Measurements from ENCODE around the gene SERGEF.

The SERGEF gene

DNA sequence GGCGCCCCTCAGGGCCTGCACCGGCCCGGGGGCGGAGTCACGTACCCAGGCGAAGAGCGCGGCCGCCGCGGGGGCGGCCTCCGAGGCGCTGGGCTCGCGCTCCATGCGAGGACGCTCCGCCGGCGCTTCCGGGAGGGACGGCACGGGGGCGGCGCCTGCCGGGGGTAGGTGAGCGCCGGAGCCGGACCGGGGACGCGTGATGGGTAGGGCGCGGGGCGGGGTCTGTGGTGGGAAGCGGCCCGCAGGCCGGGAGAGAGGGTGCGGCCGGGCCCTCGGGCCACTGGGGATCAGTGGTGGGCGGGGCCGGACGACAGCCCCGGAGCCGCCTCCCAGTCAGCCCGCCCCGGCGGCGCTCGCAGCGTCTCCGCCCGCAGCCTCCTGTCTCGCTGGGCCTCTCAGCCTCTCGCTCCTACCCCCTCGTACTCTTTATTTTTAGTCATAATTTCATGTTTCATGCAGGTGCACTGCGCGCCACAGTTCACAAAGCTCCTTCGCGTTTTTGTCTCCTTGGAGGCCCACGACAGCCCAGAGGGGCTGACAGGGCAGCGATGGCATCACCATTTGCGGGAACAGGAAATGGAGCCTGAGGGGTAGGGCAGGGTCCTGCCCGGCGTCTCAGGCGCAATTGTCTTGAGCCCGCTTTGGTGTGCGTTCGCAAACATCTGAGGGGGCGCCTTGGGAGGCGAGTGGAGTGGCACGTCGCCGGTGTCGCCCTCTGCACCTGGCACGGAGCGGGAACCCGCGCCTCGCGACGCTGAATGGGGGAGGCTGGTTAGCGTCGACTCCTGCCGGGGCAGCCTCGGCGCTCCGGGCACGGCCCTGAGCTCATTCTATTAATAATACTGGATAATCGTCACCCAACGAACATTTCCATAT, at the start of gene SERGEF:
Gene SERGEF (minus strand): TSS at position 142 of the 876 bp plus-strand sequence. CDS start 37 bp downstream, at position 105.
- DNase-seq (peak; percentile 97), ATAC-seq (peak; percentile 96)

DNA sequence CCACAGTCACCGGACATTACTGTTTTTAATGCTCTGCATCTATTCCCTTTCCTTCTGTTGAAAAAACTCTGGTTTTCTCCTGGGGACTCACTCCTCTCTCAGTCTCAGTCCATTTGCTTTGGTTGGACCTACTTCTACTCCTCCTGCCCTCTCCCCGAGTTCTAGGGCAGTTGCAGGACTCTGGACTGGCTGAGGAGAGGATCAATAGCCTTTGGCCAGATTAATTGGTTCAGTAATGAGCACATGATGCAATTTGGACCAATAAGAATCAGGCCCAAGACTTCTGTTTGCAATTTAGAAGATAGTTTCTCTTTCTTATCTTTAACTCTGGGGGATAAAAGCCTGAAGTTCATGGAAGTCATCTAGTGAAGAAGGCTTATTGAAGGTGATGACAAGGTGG, 48.5 kb upstream of the SERGEF start:
- no peak for DNase-seq
- no peak for ATAC-seq

DNA sequence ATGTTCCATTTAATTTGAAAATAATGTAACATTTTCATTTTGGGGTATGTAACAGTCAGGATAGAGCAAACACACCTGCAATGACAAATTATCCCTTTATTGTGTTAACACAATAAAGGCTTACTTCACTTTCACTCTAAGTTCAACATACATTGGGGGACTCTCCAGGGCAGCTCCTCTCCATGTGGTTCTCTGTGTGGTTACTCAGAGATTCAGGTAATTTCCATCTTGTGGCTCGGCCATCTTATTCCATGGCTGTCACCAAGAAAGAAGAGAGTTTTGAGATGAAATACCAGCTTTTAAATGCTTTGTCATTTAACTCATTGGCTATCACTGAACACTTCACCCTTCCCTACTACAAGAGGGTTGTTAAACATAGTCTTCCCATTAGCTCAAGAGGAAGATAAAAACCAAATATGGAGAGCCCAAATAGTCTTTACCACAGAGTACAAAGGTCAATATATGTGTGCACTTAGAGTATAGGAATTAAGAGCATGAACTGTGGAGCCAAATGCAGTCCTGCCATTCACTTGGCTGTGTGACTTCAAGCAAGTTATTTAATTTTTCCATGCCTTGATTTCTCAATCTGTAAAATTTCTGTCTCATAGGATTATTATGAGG, 43.8 kb upstream of the SERGEF start:
- DNase-seq, result no peak

DNA sequence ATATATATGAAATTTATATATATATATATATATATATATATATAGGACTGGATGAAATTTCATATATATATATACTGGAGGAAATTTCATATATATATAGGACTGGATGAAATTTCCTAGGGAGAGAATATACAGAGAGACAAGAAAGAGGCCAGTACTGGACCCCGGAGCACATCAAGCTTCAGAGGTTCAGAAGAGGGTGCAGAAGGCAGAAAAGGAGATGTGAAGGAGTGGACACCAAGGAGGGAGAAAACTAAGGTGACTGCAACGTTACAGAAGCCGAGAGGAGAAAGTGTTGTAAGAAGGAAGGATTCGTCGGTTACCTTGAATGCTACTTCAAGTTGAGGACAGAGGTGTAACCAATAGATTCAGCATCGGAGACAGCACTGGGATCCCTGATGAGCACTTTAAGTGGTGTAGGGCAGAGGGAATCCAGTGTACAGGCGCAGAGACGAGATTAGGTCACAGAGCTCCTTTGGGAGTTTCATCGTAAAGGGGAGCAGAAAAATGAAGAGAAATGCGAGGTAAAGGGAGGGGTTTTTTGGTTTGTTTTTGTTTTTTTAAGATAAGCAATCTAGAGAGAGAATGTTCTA, 41.8 kb upstream of the SERGEF start:
- no peak for ATAC-seq
- no peak for DNase-seq

More for the DNA sequence above, 43.8 kb upstream of the SERGEF start:
- no peak for ATAC-seq

DNA sequence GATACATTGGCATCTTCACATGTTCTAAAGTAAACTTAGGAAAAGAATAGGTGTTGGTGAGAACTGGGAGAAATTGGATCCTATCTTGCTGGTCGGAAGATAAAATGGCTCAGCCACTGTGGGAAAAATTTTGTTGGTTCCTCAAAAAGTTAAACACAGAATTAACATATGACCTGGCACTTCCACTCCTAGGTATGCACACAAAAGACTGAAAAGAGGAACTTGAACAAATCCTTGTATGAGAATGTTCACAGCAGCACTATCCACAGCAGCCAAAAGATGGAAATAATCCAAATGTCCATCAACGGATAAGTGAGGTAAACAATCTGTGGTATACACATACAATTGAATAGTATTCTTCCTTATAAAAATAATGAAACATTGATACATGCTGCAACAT, 38.0 kb upstream of the SERGEF start:
- DNase-seq (no peak), ATAC-seq (no peak)

DNA sequence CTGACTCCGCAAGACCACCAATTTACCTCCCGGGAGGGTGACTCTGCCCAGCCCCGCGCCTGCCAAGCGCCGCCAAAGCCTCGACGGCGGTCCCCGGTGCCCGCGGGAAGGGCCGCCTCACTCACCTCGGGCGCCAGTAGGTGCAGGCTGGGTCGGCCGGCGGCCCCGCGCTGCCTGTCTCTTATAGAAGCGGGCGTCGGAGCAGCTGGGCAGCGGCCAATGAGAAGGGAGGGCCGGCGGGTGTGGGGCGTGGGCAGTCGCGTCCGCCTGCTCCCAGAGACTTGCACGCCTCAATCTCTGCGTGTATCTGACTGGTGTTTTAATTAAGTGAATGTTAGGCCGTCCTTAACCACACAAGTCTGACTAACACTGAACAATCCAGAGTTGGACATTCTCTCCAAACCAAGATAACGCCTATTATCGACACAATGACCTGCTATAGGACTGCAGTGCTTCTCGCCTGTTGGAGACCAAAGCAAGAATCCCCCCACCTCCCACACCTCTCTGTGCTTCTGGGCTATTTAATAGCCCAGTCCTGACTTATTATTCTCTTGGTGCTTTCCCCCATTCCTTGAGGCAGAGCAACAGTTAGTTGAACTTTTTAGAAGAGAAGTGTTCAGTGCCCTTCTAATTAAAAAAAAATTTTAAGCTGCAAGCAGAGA, 33.4 kb upstream of the SERGEF start, which contains the start of gene TPH1:
Gene TPH1 (minus strand): TSS at position 154 of the 662 bp plus-strand sequence. CDS start 5,507 bp downstream, outside the sequence.
- ATAC-seq (no peak), DNase-seq (no peak)

DNA sequence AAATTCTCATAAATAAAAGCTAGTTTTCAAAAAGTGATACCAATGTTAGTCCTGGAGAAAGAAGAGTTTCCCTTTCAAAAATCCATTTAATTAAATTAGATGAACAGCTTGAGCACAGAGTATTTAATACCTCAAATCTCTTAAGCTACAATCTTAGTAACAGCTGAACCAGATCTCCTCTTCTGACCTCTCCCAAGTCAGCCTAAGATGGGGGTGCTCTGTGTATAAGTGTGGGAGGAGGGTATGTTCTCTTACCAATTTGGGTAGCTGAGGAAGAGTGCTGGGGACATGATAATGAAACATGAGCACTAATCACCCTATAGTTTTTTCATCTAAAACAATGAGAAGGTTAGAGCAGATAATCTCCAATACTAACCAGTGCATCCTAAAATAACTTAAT, 23.6 kb upstream of the SERGEF start:
- DNase-seq (no peak), ATAC-seq (no peak)

DNA sequence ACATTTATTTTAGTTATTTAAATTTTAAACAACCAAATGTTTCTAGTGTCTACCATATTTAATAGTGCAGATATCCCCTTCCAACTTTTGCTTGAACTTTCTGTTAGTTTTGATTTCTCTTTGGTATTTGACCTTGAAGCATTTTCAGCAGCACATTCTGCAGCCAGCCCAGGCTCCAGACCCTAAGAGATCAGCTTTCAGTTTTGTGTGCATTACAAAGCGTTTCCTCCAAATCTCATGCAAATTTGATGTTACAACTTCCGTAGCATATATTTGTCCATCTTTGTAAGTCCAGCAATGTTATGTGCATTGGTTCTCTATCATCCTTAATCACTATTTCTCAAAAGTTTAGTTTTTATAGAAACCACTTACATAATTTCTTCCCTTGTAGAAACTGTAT, 14.6 kb upstream of the SERGEF start:
- ATAC-seq (no peak), DNase-seq (no peak)

DNA sequence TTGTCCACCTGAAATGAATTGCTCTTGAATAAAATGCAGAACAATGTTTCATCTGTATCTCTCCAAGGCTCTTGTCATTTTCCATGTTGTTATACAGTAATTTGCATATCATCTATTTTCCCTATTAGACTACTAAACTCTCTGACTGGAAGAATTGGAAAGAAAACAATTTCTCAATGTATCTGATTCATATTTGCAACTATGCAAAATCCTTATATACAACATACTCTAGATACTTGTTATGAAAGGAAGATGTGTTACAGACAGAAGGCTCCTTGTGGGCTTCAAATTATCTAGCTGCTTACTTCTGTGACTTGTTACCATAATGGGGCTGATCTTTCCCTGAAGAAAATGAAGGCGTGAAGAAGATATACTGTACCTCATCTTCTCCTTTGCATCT, 9.6 kb upstream of the SERGEF start:
- DNase-seq, result no peak
- ATAC-seq, result no peak

DNA sequence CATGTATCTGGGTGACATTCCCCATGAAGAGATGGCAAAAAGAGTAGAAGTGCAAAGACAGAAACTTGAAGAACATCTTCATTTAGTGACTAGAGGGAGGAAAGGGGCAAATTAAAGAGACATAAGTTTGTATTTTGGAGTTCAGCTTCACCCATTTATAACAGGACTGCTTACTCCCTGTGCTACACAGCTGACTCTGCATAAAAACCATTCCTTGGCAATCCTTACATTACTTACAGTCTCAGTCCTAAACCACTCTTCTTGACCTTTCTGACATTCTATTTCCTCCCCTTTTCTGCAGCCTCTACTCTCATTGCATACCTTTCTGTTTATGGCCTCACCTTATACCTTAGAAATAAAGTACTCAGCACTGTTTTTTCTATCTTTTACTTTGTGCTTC, 6.8 kb upstream of the SERGEF start:
- no peak for ATAC-seq
- no peak for DNase-seq

DNA sequence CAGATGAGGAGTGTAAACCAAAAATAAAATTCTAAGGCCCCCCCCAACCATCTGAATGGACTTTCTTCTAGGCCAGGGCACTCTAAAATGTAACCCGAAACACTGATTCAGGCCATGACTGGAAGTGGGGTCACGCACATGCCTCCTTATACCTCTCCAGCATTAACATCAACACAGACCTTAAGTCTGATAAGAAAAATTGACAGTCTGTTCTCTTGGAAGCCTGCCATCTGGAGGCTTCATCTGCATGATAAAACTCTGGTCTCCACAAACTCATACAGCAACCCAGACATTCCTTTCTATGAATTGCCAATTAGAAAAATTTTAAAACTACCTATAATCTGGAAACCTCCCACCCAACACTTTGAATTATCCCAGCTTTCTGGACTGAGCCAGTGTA, 3.9 kb upstream of the SERGEF start:
- DNase-seq (no peak), ATAC-seq (no peak)

DNA sequence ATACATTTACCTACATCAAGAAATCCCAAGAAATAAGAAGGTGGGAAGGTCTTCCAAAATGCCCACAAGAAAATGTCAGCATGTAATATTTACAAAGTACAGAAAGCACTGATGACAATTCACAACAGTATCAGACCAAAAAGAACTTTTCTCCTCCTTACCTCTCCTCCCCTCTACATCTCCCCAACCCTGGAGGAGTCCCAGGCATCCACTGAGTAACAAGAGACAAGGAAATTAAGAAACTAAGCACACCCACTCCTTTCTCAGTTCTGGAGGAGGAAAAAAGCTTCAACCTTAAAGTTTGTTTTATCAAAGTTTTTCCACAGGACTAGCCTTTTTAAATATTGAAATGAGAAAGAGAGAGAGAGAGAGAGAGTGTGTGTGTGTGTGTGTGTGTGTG, 2.0 kb upstream of the SERGEF start:
- no peak for ATAC-seq
- DNase-seq, result no peak

DNA sequence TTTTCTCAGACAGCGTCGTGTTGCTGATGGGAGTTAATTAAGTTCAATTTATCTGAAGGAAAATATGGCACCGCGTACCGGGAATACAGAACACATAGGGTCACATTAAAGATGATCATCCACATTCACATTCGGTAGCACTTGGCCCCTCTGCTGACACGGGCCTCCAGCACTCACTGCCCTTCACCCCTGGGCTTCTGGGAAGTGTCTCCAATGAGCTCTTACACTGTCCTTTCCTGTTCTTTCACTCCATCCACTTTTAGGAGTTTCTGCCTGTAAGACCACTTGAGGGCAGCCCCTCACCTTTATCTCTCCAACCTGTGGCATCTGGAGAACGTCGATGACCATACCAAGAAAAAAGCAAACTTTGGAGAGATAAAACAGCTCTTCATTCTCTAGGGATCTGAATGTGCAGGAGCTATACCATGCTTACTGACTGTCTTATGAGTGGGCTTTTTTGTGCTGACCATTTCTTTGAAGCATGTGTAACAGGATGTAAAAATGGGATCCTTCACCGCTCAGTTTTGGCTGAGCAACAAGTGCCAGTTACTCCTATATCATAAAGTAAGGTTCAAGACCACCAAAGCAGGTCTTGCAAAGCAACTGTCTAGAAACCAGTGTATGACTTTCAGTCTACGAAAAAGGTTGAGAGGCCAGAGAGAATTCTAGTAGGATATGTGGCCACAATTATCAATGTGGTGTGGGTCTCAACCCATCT, 1.1 kb upstream of the SERGEF start:
- ATAC-seq (no peak), DNase-seq (peak; percentile 12)

DNA sequence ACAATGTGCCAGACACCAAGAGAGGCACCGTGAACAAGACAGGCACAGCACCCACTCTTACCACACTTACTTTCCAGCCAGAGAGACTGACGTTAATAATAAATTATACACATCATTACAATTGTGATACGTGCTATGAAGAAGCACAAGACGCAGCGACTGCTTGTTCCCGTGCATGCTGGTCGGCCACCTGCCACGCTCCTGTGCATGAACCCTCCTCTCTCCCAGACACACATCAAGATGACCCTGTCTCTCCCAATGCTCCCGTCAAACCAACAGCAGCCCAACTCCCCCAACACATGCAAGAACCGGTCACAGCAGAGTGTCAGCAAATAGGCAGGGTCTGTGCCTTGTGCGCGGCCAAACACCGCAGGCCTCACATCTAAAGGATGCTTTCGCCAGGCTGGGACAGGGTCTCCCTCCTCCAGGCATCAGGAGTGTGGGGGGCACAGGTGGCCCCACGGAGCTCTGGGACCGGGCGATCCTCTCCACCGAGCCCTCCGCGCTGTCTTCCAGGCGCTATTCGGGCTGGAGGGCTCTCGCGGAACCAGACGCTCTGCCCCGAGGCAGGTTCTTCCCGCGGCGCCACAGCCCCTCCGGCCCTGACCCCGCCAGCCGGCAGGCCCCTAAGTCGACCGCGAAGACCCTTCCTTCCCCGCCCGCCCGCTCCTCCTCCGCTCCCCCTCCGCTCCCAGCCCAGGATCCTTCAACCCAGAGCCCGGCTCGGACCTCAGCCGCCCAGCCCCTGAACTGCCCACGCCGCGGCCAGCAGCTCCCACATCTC, 533 bp downstream of the SERGEF start:
- ATAC-seq (no peak), DNase-seq (peak; percentile 15)

DNA sequence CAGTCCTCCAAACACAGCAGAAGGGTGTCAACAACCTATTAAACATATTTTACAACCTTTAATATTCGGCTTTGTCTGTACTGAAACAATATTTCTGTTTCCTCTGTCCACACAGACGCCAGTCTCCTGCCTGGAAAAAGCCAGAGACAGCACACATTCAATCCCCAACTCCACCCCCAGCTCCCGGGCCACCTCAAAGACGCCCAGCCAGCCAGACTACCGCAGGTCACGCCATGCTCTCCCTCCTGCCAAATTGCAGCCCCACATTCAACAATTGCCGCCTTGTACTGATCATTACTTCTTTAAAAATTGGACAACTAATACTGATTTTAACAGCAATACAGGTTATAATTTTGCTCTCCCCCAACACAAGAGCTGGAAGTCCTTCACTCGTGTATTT, 1.2 kb downstream of the SERGEF start:
- DNase-seq, result peak; percentile 4

DNA sequence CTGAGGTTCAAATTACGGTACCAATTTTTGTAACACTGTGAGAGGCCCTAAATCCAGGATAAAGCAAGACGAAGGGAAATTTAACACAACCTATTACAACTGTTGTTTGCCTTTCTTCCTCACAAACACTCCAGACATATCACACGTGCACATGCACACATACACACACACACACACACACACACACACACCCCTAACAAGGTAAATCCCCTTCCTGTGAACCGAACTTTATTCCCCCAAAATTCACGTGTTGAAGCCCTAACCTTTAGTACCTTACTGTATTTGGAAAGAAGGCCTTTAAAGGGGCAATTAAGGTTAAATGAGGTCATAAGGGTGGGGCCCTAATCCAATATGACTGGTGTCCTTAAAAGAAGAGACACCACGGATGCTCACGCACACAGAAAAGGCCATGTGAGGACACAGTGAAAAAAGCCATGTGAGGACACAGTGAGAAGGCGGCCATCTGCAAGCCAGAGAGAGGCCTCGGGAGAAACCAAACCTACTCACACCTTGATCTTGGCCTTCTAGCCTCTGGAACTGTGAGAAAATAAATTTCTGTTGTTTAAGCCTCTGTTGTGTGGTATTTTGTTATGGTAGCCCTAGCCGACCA, 1.8 kb downstream of the SERGEF start:
- ATAC-seq, result no peak
- peak; percentile 5 for DNase-seq

More for the DNA sequence above, 1.2 kb downstream of the SERGEF start:
- ATAC-seq, result no peak

DNA sequence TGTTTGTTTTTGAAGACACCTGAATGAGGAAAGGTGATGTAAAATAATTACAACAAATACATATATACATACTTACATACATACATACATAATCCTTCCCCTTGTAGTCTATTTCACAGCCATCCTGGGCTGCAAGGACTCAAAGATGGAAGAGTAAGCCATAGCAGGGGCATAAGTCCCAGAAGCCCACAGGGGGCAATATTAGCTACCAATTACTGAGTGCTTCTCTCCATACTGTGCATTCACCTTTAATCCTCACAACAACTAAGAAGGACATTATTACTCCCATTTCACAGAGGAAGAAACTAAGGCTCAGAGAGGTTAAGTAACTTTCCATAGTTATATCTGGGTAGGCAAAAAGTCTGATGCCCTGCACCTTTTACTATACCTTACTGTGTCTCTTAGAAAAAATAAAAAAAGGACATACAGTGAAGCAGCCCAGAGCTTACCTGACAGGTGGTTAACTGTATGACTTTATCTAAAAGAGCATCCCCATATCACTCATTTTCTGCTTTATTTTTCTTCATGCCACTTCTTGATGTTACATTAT, 2.7 kb downstream of the SERGEF start:
- no peak for ATAC-seq
- DNase-seq, result no peak

DNA sequence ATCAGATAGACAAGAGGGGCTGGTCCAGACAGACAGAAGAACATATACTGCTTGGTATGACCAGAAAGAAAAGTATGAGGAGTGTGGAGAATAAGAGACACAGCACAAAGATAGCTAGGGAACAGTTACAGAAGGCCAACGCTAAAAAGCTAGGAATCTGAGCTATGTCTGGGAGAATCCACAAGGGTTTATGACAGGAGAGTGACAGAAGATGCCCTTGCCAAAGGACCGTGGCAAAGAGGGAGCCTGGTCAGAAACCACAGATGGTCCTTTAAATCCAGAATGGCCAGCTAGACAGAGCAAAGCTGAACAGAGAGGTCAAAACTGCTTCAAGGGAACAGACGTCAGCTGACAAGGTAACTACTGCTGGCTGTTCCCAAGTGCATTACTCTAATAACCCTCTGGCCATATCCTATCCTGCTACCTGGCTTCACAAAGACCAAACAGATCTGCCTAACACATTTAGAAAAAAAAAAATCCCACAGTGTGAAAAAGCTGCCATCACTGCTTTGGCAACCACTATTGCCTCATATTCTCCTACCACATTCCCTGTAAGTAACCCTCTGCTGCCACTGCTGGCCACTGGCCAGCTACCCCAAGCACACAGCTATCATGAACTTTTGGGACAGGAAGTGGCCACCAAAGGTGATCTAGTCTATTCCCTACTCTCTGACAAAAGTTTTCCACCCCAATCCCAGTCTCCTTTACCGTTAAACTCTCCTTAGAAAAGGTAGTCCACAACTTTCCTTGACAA, 7.3 kb downstream of the SERGEF start:
- ATAC-seq, result no peak
- no peak for DNase-seq

DNA sequence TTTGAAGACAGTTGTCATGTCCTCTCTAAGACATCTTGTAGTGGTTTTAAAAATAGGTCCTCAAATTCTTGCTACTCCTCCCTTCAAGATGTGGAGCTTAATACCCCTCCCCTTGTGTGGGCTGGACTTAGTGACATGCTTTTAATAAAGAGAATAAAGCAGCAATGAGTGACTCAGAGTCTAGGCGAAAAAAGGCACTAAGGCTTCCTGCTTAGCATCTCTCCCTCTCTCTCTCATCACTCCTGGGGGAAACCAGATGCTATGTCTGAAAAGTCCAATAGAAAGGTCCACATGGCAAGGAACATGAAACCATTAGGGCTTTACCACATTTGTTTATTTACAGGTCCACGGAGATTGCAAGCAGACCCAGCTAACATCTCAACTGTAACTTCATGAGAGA, 11.7 kb downstream of the SERGEF start:
- DNase-seq, result no peak
- no peak for ATAC-seq

DNA sequence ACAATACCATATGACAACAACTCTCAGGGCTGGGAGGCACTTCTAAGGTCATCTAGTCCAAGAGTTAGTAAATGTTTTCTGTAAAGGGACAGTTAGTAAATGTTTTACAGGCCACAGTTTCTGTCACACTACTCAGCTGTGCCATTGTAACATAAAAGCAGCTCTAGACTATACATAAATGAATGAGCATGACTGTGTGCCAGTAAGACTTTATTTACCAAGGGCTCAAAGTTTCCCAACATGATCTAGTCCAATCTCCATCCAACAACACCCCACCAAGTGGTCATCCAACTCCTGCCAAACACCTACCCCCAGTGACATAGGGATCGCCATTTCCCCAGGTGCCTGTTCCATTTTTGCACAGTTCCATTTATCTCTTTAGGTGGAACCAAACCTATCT, 12.1 kb downstream of the SERGEF start:
- no peak for ATAC-seq
- no peak for DNase-seq
